ENCODE measurements around the gene NKAP. TPM values are rescaled to one million over a fixed set of nuclear protein-coding genes. Genes with fewer than 3 reads are reported as not detected.
"Not testable (repeated sequence)": the region's sequence is repeated elsewhere in the genome, so short reads cannot be mapped to it uniquely, and the experiment has no call there.

Gene NKAP
- polyA plus RNA-seq, 4 donors, result 13.4 to 15.2 (median 14.7) TPM

GRCh38 chrX:119942173-119942819 lies 1.3 kb downstream of the NKAP start:
- no peak for DNase-seq (ENCODE audit: low read depth in 4 of 4, low spot score in 3 of 4)

GRCh38 chrX:119941336-119941735 lies 2.2 kb downstream of the NKAP start:
- DNase-seq (ENCODE audit: low read depth in 4 of 4, low spot score in 3 of 4), result no peak

- DNase-seq (ENCODE audit: low read depth in 4 of 4, low spot score in 3 of 4), result no peak
These were observed 8.2 kb downstream of the NKAP start for GRCh38 chrX:119935215-119935874.

- DNase-seq (ENCODE audit: low read depth in 4 of 4, low spot score in 3 of 4), result not testable (repeated sequence)
These were observed 21.2 kb downstream of the NKAP start for GRCh38 chrX:119922391-119922790.

- DNase-seq (ENCODE audit: low read depth in 4 of 4, low spot score in 3 of 4), result no peak
These were observed 23.5 kb downstream of the NKAP start for GRCh38 chrX:119919835-119920585.

- no peak for DNase-seq (ENCODE audit: low read depth in 4 of 4, low spot score in 3 of 4)
These were observed 25.7 kb downstream of the NKAP start for GRCh38 chrX:119917877-119918276.

- no peak for DNase-seq (ENCODE audit: low read depth in 4 of 4, low spot score in 3 of 4)
These were observed 27.2 kb downstream of the NKAP start for GRCh38 chrX:119916310-119916709.

- no peak for DNase-seq (ENCODE audit: low read depth in 4 of 4, low spot score in 3 of 4)
These were observed 42.6 kb downstream of the NKAP start for GRCh38 chrX:119900976-119901375.

GRCh38 chrX:119899125-119899524 lies 44.4 kb downstream of the NKAP start:
- DNase-seq (ENCODE audit: low read depth in 4 of 4, low spot score in 3 of 4), result no peak

GRCh38 chrX:119895843-119896326 lies 47.7 kb downstream of the NKAP start, which contains the start of gene AKAP14:
Gene AKAP14 (plus strand): TSS chrX:119895893. CDS start chrX:119903224, 7,331 bp downstream.
- DNase-seq (ENCODE audit: low read depth in 4 of 4, low spot score in 3 of 4), result no peak

- not testable (repeated sequence) for DNase-seq (ENCODE audit: low read depth in 4 of 4, low spot score in 3 of 4)
These were observed 51.4 kb downstream of the NKAP start for GRCh38 chrX:119891961-119892692.

- not testable (repeated sequence) for DNase-seq (ENCODE audit: low read depth in 4 of 4, low spot score in 3 of 4)
These were observed 52.9 kb downstream of the NKAP start for GRCh38 chrX:119890626-119891025.

- DNase-seq (ENCODE audit: low read depth in 4 of 4, low spot score in 3 of 4), result no peak
These were observed 55.7 kb downstream of the NKAP start for GRCh38 chrX:119887721-119888425.

GRCh38 chrX:119885554-119886428 lies 57.8 kb downstream of the NKAP start:
- DNase-seq (ENCODE audit: low read depth in 4 of 4, low spot score in 3 of 4), result no peak

- no peak for DNase-seq (ENCODE audit: low read depth in 4 of 4, low spot score in 3 of 4)
These were observed 62.8 kb downstream of the NKAP start for GRCh38 chrX:119880552-119881437.

GRCh38 chrX:119880076-119880475 lies 63.5 kb downstream of the NKAP start:
- DNase-seq (ENCODE audit: low read depth in 4 of 4, low spot score in 3 of 4), result no peak

- DNase-seq (ENCODE audit: low read depth in 4 of 4, low spot score in 3 of 4), result no peak
These were observed 64.8 kb downstream of the NKAP start for GRCh38 chrX:119878740-119879139.

Measured in right renal pelvis (tissue), 4 donors.